DOHH2 (cell line): ENCODE results near the gene ZNF385C.

Source experiments
- H3F3A ChIP-seq: fragments of 200-600 bp; sonication (generic), shearing (Covaris generic); 2 replicates; pipeline ENCODE4 v1.6.0; 2016; ENCODE audit warnings: antibody characterized with exemption, mild to moderate bottlenecking; ENCODE audit not compliant: control insufficient read depth, insufficient read depth
- H3K27ac ChIP-seq: fragments of 200-600 bp; sonication (generic); 2 replicates; pipeline ENCODE4 v1.5.1; 2014; ENCODE audit warnings: low read depth, mild to moderate bottlenecking, low read length, moderate library complexity
- H3K27me3 ChIP-seq: fragments of 200-600 bp; sonication (generic); 2 replicates; pipeline ENCODE4 v1.6.1; 2014; ENCODE audit warnings: mild to moderate bottlenecking, low read length, mixed read lengths; ENCODE audit not compliant: control insufficient read depth
- H3K36me3 ChIP-seq: fragments of 200-600 bp; sonication (generic); 2 replicates; pipeline ENCODE4 v1.6.1; 2014; ENCODE audit warnings: mild to moderate bottlenecking, low read length, moderate library complexity, mixed read lengths; ENCODE audit not compliant: control insufficient read depth
- H3K4me1 ChIP-seq: fragments of 200-600 bp; sonication (generic); 2 replicates; pipeline ENCODE4 v1.6.1; 2014; ENCODE audit warnings: mild to moderate bottlenecking, low read length, mixed read lengths; ENCODE audit not compliant: control insufficient read depth
- H3K4me2 ChIP-seq: fragments of 200-600 bp; sonication (generic); 2 replicates; pipeline ENCODE4 v1.6.0; 2014; ENCODE audit warnings: mild to moderate bottlenecking, low read length, moderate library complexity
- H3K4me3 ChIP-seq: fragments of 200-600 bp; sonication (generic); 2 replicates; pipeline ENCODE4 v1.5.1; 2014; ENCODE audit warnings: mild to moderate bottlenecking, low read length, mixed read lengths
- H3K79me2 ChIP-seq: fragments of 200-600 bp; sonication (generic); 2 replicates; pipeline ENCODE4 v1.6.1; 2014; ENCODE audit warnings: mild to moderate bottlenecking, low read length, mixed read lengths; ENCODE audit not compliant: control insufficient read depth
- H3K9me2 ChIP-seq: fragments of 200-600 bp; sonication (generic); replicated peaks from 2 replicates; pipeline ENCODE4 v1.6.1; 2014; ENCODE audit warnings: mild to moderate bottlenecking, low read length, mixed read lengths; ENCODE audit not compliant: control insufficient read depth
- H3K9me3 ChIP-seq: fragments of 200-600 bp; sonication (generic); 2 replicates; pipeline ENCODE4 v1.6.1; 2014; ENCODE audit warnings: antibody characterized with exemption, low read length, mixed read lengths; ENCODE audit not compliant: control insufficient read depth, insufficient read depth
- H4K20me1 ChIP-seq: fragments of 200-600 bp; sonication (generic); 2 replicates; pipeline ENCODE4 v1.6.0; 2014; ENCODE audit warnings: low read depth, mild to moderate bottlenecking, antibody characterized with exemption, low read length, moderate library complexity; ENCODE audit not compliant: control insufficient read depth, insufficient read depth
- CTCF ChIP-seq: fragments of 200-600 bp; sonication (generic); IDR thresholded peaks from one replicate; pipeline ENCODE4 v1.5.1; 2014; ENCODE audit warnings: antibody characterized with exemption, mild to moderate bottlenecking, low read depth, low read length; ENCODE audit not compliant: poor library complexity, severe bottlenecking
- EZH2phosphoT487 ChIP-seq: fragments of 200-600 bp; sonication (generic); IDR thresholded peaks from 2 replicates; pipeline ENCODE4 v1.6.1; 2017; ENCODE audit warnings: borderline replicate concordance, mild to moderate bottlenecking, antibody characterized with exemption, low read length, moderate library complexity, mixed read lengths

Gene ZNF385C

GRCh38 chr17:42027590-42027889, 70.7 kb downstream of the ZNF385C start:
- no peaks in the 10 kb centered on the region for H3K9me3 ChIP-seq
- H3K4me2 ChIP-seq: no peak overlapping the region
- no peak overlapping the region for H3K4me3 ChIP-seq
- H3K27me3 ChIP-seq: no peaks in the 10 kb centered on the region
- no peak for TF ChIP-seq CTCF
- no peak for TF ChIP-seq EZH2phosphoT487
- H3K9me2 ChIP-seq: no peaks in the 10 kb centered on the region
- peaks cover 28% of the 10 kb centered on the region for H3K36me3 ChIP-seq
- 0 out of 2 replicates have a peak, but pooled peaks cover 6% of the 10 kb centered on the region for H3F3A ChIP-seq
- H3K27ac ChIP-seq: no peak overlapping the region
- H3K4me1 ChIP-seq: peaks cover 7% of the 10 kb centered on the region
- no peaks in the 10 kb centered on the region for H4K20me1 ChIP-seq
- H3K79me2 ChIP-seq: no peaks in the 10 kb centered on the region

- Histone ChIP-seq H3K4me3 (no peak overlapping the region), H3K36me3 (peaks cover 32% of the 10 kb centered on the region), H3K4me2 (no peak overlapping the region), H3K4me1 (peaks cover 7% of the 10 kb centered on the region), H3K9me2 (no peaks in the 10 kb centered on the region), H3K9me3 (no peaks in the 10 kb centered on the region), H3K79me2 (no peaks in the 10 kb centered on the region), H3F3A (0 out of 2 replicates have a peak, but pooled peaks cover 6% of the 10 kb centered on the region), H4K20me1 (no peaks in the 10 kb centered on the region), H3K27me3 (no peaks in the 10 kb centered on the region), H3K27ac (no peak overlapping the region)
- TF ChIP-seq CTCF (no peak), EZH2phosphoT487 (no peak)
Measured at GRCh38 chr17:42026857-42027589, 71.2 kb downstream of the ZNF385C start.

- Histone ChIP-seq H3K27ac (no peak overlapping the region), H3F3A (0 out of 2 replicates have a peak, but pooled peaks cover 6% of the 10 kb centered on the region), H3K36me3 (peaks cover 32% of the 10 kb centered on the region), H4K20me1 (no peaks in the 10 kb centered on the region), H3K9me3 (no peaks in the 10 kb centered on the region), H3K27me3 (no peaks in the 10 kb centered on the region), H3K9me2 (no peaks in the 10 kb centered on the region), H3K4me1 (peaks cover 12% of the 10 kb centered on the region), H3K4me3 (no peak overlapping the region), H3K4me2 (no peak overlapping the region), H3K79me2 (peaks cover 7% of the 10 kb centered on the region)
- TF ChIP-seq CTCF: no peak
- TF ChIP-seq EZH2phosphoT487: no peak
Measured at GRCh38 chr17:42025936-42026335, 72.3 kb downstream of the ZNF385C start.
